CD4-positive, alpha-beta T cell treated with Interferon gamma for 1 hour (primary cell): Measurements from ENCODE around the gene BSPRY.
A peak's percentile ranks its signal among the peaks of the same experiment; 100 is the strongest.
"Not testable (repeated sequence)": the region's sequence is repeated elsewhere in the genome, so short reads cannot be mapped to it uniquely, and the experiment has no call there.

ENCODE experiments used
- DNase-seq: peaks from one replicate; pipeline ENCODE4 v3.0.0-alpha.2; 2020

Gene BSPRY

DNA sequence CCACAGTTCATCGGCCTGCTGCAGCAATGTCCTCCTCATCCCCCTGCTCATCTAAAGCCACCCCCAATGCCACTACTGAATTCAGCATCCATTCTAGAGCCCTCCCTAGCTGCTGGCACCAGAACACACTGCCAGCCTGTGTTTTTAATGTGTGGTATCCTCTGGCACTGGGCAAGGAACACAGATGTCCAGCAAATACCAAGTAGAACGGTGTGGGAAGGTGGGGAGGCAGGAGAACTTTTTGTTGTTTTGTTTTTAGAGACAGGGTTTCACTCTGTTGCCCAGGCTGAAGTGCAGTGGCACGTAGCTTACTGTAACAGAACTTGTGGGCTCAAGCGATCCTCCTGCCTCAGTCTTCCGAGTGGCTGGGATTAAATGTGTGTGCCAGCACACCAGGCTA, 22.7 kb downstream of the BSPRY start:
- no peak for DNase-seq

DNA sequence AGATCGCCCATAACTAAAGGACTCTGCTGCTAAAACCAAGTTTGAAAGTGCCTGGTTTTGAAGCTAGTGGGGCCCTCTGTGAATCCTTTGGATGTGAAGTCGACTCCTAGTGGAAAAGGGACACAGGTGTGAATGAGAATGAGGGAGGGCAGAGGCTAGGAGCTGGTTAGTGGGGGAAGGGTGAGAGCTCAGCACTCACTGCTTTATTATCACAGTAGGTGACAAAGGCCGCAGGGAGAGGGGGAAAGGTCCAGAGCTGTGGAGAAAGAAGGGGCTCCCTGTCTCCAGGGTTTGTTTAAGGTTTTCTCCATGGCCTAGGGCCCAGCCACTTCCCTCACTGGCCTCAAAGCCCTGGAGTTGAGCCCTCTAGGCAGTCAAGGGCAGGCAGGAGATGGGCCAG, 23.9 kb downstream of the BSPRY start:
- no peak for DNase-seq

DNA sequence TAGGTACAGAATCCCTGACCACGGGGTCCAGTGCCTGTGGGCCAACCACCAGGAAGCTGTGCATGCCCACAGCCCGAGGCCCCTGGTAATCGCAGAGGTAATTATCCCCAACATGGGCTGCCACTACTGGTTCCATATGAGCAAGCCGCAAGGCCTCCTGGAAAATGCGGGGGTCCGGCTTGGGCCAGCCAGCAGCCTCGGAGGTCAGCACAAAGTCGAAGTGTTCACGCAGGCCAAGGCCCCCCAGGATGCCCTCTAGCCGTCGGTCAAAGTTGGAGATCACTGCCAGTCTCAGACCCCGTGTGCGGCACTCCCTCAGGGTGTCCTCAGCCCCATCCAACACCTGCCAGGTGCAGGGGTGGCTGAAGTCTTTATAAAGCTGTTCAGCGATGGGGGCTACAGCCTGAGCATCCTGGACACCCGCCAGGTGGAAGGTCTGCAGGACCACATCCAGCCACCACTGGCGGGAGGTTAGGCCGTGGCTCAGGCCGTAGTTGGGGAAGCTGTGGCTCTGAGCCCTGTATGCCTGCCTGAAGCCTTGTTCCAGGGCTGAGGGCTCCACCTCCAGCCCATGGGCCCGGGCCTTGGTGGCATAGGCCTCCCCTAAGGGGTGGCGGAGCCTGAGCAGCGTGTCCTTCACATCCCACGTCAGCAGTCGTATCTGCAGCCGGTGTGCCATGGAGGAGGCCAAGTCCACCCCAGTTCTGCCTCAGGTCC, 24.5 kb downstream of the BSPRY start:
- DNase-seq, result no peak

DNA sequence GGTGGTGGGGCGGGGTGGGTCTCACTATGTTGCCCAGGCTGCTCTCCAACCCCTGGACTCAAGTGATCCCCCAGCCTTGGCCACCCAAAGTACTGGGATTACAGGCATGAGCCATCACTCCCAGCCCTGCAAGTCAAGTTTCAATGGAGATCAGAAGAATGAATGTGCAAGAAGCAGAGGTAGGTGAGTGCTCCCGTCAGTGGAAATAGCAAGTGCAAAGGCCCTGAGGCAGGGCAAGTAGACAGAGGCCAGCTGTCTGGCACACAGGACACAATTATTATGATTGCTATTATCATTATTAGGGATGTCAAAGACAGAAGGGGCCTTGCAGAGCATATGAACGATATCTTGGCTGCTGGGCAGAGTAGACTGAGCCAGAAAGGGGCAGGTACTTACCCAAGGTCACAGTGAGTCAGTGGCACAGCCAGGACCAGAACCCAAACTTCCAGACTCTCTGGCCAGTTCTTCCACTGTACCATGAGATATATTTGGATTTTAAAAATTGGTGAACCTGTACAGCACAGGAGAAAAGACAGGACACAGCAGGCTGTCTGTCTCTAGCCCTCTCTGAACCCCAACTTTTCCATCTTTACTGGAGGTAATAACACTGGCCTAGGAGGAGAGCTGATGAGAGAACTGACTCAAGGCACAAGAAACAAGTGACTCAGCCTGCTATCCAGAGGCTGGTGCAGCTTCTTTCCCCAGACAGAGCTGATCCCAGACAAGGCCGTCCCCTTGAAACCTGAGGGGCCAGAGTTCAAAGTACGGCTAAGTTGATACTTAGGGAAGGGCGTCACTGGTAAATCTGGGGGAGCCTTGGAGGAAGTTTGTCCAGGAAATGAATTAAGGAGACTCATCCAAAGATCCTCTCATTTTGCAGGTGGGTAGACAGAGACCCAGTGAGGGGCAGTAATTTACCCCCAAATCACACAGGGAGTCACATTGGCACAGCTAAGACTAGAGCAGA, 26.0 kb downstream of the BSPRY start:
- DNase-seq, result no peak

DNA sequence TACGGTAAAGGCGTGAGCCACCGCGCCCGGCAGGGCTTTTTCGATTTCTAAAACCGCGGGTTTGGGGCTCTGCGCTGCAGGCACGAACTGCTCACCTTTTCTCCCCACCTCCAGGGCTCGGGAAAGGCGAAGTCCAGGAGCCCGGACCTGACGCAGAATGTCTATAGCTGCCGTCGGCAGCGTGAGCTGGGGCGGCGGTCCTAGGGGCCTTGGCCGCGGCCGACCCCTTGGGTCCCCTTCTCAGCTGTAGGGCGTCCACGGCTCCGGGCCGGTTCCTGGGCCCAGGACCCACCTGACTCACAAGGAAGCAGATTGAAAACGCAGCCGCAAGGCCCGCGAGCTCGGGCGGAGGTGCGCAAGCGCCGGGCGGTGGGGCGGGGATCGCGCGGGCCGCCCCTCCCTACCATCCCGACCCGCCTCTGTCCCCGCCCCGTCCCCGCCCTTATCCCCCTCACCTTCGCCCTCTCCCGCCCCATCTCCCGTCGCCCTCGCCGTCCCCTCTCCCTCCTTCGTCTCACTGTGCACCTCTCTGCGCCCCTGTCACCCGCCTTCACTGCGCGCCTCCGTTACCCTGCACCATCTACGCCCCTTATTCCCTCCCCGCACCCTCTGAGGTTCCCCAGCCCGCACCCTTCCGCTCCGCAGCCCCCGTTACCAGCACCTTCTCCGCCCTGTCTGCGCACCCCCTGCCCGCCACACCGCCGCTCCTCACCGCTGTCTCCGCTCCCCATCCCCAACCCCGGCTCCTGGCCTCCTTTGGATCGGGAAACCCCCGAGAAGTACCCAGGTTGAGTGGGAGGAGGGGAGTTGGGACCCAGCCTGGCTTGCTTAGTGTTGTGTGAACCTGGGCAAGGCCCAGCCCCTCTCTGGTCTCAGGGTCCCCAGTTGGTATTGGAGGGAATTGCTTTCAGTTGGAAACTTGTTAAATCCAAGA, 27.6 kb downstream of the BSPRY start, which contains the start of gene HDHD3:
HDHD3 (minus strand) TSS at position 353 of the 934 bp plus-strand sequence. CDS start 2,632 bp downstream, outside the sequence.
- DNase-seq, result peak; percentile 79

DNA sequence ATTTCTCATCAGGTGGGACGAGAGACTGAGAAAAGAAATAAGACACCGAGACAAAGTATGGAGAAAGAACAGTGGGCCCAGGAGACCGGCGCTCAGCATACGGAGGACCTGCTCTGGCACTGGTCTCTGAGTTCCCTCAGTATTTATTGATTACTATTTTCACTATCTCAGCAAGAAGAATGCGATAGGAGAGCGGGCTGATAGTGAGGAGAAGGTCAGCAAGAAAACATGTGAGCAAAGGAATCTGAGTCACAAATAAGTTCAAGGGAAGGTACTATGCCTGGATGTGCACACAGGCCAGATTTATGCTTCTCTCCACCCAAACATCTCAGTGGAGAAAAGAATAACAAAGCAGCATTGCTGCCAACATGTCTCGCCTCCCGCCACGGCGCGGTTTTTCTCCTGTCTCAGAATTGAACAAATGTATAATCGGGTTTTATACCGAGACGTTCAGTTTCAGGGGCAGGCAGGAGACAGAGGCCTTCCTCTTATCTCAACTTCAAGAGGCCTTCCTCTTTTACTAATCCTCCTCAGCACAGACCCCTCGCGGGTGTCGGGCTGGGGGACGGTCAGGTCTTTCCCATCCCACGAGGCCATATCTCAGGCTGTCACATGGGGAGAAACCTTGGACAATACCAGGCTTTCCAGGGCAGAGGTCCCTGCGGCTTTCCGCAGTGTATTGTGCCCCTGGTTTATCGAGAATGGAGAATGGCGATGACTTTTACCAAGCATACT, 29.9 kb downstream of the BSPRY start:
- DNase-seq, result not testable (repeated sequence)

DNA sequence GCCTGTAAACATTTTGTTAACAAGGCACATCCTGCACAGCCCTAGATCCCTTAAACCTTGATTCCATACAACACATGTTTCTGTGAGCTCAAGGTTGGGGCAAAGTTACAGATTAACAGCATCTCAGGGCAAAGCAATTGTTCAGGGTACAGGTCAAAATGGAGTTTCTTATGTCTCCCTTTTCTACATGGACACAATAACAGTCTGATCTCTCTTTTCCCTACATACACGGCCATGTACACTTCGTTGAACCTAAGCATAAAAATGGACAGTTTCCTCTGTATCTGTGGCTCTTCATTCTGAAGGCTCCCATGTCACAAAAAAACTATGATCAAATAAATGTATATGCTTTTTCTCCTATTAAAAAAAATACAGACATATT, 30.5 kb downstream of the BSPRY start:
- DNase-seq, result not testable (repeated sequence)

DNA sequence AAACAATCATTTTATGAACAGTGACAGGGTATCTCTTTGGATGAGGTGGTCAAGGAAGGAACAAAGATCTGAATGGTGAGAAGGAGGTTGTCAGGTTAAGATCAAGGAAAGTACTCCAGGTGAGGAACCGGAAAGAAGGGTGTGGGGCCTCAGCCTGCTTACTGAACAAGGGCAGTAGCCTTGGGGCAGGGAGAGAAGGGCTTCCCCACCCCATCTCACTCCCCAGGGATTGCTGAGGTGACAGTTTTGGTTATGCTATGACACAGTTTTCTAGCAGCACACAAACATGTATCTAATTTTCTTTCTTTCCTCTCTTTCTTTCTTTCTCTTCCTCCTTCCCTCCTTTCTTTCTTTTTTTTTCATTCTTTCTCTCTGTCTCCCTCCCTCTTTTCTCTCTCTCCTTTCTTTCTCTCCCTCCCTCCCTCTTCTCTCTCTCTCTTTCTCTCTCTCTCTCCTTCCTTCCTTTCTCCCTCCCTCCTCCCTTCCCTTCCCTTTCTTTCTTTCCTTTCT, 31.6 kb downstream of the BSPRY start:
- DNase-seq, result no peak

DNA sequence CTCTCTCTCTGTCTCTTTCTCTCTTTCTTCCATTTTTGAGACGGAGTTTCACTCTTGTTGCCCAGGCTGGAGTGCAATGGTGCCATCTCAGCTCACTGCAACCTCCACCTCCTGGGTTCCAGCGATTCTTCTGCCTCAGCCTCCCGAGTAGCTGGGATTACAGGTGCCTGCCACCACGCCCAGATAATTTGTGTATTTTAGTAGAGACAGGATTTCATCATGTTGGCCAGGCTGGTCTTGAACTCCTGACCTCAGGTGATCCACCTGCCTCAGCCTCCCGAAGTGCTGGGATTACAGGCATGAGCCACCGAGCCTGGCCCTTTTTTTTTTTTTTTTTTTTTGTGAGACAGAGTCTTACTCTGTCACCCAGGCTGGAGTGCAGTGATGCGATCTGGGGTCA, 32.1 kb downstream of the BSPRY start:
- not testable (repeated sequence) for DNase-seq

DNA sequence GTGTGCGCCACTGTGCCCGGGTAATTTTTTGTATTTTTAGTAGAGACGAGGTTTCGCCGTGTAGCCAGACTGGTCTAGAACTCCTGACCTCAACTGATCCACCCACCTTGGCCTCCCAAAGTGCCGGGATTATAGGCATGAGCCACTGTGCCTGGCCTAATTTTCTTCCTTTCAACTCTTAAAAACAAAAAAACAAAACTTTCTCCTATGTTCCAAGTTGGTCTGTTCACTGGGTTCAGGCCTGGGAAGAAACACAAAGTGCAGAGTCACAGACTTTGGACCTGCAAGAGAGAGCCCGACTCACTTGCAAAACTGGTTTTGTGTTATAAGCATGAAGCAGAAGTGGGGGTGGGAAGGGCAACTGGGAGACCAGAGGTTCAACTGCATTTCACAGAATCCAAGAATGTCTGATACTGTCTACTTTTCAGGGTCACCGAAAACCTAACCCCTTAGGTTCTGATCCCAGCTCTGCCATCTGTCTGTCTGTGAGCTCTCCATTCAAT, 32.6 kb downstream of the BSPRY start:
- no peak for DNase-seq

DNA sequence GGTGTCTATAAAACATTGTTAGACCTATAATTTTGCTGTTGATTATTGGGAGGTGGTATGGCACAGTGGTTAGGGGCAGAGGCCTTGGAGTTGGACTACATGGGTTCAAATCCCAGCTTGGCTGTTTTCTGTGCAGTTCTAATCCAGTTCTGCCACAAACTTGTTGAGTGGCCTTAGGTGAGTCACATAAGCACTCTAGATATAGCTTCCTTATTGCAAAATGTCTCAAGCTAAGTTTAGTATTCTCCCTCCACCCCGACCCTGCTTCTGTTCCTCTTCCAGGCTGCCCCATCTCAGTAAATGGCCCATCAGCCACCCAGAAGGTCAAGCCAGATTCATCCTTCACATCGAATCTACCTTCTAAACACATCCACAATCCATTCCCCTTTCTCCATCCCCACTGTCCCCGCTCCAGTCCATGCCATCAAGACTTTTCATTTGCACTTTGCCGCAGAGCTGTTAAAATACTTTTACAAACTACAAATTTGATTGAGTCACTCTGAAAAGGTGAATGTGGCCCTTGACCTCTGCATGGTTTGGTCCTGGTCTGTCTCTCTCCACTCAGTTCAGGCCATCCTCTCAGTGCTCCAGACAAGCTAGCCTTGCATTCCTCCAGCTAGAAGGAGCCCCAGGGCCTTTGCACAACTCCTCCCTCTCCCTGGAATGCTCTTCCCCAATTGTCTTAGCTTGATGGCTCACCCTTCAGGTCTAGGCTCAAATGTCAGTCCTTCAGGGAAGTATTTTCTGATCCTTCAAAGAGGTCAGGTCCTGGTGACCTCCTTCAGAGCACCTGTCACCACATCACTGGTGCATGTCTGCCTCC, 37.4 kb downstream of the BSPRY start:
- DNase-seq, result no peak

DNA sequence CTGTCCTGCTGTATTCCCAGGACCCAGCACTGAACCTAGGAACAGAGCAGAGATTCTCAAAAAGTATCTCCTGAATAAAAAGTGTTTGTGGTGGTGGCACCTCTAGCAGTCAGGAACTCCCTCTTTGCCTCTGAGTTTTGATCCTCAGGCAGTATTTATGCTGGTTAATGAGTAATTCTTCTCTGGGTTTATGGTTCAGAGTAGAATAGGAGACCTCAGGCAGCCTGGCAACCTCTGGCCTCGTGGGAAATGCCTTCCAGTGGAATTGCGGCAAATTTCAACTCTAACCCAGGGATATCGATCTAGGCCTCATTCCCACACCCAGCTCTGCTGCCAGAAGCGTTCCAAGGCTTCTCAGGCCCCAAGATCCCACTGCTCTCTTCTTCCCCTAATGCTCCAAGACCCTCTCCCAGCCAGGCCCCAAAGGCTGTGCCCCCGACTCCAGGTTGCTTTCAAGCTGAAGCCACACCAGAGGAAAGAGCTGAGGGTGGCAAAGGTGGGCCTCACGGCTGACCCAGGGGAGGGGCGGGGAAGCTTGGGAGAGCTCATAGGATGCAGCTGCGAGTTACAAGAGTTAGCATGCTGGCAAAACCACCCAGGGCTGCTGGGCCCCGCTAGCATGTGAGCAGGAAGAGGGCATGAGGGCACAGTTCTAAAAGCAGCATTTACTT, 38.4 kb downstream of the BSPRY start:
- no peak for DNase-seq

DNA sequence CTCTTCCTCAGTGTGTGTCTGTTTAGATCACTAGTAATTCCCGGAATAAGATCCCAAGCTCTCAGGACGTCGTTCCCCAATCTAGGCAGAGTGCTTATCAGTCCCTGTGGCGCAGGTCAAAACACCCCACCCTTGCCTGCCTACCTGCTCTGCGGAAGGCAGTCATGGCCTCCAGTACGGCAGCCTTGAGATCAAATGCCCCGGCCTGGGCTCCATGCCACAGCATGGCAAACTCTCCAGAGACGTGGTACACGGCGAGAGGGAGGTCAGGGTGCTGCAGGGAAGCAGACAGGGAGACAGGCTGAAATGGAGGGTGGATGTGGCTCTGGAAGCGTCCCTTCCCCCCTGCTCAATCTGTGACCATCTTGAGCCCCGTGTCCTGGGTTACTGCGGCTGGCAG, 39.5 kb downstream of the BSPRY start:
- DNase-seq, result no peak

DNA sequence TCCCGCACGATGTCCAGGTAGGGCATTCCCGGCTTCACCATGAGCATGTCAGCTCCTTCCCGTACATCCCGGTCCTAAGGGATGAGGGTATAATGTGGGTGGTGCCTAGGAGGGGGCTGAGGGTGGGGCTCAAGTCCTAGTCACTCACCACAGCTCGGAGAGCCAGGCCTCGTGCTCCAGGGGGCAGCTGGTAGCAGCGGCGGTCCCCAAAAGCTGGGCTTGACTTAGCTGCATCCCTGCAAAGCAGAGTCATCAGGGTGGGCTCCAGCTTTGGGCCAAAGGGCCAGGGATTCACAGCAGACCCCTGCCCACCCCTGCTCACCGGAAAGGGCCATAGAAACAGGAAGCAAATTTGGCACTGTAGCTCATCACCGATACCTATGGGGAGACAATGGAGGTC, 40.1 kb downstream of the BSPRY start:
- DNase-seq, result no peak

DNA sequence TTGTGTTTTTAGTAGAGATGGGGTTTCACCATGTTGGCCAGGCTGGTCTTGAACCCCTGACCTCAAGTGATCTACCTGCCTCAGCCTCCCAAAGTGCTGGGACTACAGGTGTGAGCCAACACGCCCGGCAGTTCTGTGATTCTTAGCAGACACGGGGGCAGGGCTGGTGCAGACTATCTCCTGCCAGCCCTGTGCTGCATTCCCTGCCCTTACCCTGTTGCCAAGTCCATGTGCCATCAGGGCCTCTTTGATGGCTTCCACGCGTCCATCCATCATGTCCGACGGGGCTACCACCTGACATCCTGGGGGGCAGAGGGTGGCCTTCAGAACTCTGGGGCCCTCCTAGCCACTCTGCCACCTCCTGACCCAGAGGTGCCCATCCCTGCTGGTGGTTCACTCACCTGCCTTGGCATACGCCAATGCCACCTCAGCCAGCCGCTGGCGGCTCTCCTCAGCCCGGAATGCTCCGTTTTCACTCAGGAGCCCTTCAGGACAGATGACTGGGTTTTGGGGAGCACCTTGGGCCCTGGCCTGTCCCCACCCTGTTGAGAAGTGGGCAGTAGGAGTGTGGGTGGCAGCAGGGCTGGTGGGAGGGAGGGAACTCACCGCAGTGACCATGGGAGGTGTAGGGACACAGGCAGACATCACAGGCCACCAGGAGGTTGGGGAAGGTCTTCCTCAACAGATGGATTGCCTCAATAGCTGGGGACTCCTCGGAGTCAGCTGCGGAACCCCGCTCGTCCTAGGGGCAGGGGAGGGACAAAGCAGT, 41.0 kb downstream of the BSPRY start:
- DNase-seq, result no peak

DNA sequence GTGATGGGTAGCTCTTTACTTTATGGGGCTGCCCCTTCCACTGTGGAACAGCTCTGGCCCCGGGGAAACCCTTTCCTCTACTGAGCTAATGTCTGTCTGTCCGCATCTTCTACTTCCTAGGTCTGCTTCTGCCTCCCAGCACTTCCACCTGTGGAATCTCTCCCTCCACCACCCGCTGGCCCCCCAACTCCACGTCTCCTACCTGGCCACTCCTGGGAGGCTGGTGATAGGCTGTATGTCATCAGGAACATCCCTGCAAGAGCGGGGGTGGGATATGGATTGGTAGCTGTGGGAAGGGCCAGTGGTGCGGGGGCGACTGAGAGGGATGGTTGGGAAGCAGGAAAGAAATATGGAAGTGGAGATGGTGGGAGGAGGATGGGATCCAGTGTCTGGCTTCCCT, 42.6 kb downstream of the BSPRY start:
- no peak for DNase-seq

DNA sequence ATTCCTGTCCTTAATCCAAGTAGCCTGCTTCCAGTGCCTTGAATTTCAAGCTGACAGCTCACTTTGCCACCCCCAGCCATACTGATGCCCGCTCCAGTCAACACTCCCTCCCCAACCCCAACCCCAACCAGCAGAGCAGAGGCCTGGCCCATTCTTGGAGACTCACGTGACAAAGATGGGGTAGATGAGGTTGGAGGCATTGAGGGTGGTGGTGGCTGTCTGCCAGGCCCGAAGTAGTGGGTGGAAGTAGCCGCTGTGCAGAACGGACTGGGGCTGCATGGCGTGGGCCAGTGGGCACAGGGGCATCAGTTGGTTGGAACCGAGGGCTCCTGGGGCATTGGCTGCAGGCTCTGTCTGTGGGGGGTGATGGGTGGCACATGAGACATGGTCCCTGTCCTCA, 43.9 kb downstream of the BSPRY start:
- DNase-seq, result no peak

DNA sequence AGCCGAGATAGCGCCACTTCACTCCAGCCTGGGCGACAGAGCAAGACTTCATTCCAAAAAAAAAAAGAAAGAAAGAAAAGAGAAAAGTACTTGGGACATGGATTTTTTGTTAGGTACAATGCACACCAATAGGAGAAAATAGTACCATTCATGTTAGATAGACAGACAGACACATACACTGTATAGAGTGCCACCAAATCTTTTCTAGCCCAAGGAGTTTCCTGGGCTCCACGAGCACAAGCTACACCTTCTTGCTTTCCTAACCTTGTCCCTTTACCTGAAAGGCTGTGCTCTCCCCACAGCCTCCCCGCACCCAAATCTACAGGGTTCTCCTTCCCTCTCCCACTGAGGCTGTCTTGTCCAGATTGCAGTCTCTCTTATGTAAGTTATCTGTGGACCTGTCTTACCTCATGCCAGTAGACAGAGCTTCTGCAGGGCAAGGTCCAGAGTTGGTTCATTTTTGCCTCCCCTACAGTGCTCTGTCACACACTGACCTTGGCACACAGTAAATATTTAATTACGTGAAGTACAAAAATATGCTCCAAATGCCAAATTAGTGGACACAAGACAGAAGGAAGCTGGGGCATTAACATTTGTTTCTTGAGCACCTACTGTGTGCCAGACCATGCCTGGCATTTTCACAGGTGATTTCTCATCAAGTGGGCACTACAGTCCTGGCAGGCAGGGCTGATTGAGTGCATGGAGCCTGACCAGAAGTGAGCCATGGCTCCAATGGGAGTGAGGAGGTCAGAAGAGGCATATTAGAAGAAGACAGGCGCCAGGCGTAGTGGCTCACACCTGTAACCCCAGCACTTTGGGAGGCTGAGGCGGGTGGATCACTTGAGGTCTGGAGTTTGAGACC, 45.9 kb downstream of the BSPRY start:
- DNase-seq, result no peak
